HG02970 (cell line): Measurements from ENCODE around the gene CCNA2.

ENCODE experiments used
- ATAC-seq: cut with Tn5 transposase; IDR thresholded peaks from one replicate; pipeline ENCODE4 v1.9.1; 2021; ENCODE audit warnings: mild to moderate bottlenecking, moderate library complexity, moderate number of reproducible peaks; ENCODE audit not compliant: unreplicated experiment, low FRiP score

CCNA2 gene

GRCh38 chr4:121778991-121779628 lies 44.6 kb downstream of the CCNA2 start:
- no peak for ATAC-seq

- no peak for ATAC-seq
Observed at GRCh38 chr4:121777625-121778024, 46.1 kb downstream of the CCNA2 start.

GRCh38 chr4:121776610-121777401 lies 46.9 kb downstream of the CCNA2 start:
- no peak for ATAC-seq

- no peak for ATAC-seq
Observed at GRCh38 chr4:121773883-121774282, 49.8 kb downstream of the CCNA2 start.

- ATAC-seq: no peak
Observed at GRCh38 chr4:121771869-121772268, 51.8 kb downstream of the CCNA2 start.

GRCh38 chr4:121769341-121769740 lies 54.3 kb downstream of the CCNA2 start:
- no peak for ATAC-seq

- ATAC-seq: no peak
Observed at GRCh38 chr4:121767166-121767565, 56.5 kb downstream of the CCNA2 start.
